ENCODE measurements around the gene PARM1.

PARM1 gene

DNA sequence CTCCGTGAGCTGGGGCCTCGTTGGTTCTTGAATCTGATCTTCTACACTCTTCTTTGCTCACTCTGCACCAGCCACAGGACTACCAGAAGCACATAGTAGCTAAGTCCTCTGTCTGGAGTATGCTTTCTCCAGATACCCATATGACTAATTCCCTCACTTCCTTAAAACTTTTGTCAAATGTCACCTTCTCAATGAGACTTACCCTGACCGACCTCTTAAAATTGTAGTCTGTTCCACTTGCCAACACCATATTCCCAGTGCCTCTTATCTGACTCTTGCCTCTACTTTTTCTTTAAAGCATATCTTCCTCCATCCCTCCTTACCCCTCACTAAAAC, 10.0 kb downstream of the PARM1 start:
- DNase-seq: no peak

DNA sequence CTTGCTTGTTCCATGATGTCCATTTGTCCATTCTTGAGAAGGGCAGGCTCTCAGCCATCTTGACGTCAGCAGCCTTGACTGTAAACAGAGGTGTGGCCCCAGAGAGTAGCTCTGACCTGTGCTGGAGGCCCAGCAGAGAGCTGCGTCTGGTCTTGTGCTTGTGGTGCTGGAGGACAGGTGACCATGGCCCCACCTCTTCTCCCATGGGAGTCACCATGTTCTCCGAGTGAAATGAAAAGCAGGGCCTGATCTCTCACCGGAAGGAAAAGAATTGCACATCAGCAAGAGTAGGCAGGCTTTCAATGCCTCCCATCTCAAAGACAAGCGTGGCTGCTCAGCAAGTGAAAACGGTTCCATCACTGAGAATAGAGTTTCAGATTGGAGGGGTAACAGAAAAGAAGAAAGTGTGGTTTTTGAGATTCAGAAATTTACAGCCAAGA, 11.5 kb downstream of the PARM1 start:
- DNase-seq: no peak

DNA sequence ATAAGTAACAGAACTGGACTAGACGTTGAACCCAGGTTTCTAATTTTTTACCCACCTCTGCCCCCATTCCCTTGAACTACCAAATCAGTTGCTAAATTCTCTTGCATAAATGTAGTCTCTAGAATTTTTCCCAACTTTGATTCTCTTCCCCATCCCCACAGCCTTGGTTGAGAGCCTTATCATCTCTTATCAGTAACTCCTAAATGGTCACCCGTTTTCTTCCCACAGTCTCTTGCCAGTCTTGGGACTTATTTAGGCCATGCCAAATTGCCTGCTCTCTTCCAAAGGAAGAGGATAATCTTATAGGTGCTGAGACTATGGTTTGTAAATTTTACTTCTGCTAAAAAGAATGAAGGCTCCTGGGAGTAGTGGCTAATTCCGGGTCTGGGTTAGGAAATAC, 13.3 kb downstream of the PARM1 start:
- no peak for DNase-seq

DNA sequence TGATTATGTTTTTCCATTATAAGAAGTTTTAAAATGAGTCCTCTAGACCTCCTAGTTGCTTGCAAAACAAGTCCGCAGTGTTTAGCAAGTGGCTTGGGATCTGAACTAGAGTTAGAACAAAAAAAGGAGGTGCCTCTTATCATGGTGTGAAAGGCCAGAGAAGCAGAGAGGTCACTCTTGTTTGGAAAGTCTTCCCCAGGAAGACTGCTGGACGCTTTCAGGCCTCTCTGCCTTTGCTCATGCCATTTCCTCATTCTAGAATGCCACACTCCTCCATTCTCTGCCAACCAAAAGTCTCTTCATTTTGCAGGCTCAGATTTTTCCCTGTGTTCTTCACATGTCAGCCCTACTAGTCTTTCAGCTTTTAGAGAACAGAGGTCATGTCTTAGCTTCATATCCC, 14.9 kb downstream of the PARM1 start:
- DNase-seq: no peak

DNA sequence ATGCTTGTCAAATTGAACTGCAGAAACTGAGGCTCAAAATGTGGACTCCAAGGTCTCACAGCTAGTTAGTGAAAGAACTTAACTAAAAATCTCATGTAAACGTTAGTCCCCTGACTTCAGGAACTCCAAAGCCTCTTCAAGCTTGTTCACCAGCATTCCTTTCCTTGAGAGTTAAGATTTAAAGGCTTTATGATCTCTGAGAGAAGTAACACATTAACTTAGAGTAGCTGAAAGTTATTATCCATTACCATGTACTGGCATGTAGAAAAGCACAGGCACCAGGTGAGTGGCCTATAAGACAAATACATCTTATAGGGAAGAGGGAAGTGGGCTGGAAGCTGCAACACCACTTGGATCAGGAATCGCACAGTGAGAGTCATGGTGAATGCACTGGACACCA, 15.3 kb downstream of the PARM1 start:
- DNase-seq: no peak

DNA sequence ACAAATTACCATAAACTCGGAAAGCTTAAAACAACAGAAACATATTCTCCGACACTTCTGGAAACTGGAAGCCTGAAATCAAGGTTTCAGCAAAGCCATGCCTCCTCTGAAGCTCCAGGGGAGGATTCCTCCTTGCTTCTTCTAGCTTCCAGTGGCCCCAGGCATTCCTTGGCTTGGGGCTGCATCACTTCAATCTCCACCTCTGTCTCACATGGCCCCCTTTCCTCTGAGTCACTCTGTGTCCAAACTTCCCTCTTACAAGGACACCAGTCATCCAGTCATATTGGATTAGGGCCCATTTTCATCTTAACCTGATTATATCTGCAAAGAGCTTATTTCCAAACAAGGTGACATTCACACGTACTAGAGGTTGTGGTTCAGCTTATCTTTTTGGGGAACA, 17.3 kb downstream of the PARM1 start:
- DNase-seq: no peak

DNA sequence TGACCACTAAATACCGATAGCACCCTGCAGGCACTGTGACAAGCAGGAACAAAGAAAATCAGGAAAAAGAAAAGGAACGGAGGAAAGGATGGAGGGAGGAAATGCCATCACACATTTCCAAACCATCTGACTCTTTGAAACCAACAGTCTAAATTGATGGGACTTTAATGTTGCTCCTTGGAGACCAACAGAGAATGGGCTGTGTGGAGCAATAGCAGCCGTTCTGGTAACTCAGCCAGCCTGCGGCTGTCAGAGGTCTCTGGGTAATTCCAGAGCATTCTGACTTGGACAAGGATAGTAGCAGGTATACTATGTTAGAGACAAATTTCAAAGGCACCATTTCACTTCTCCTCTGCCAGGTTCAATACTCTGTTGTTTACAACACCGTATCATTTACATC, 18.0 kb downstream of the PARM1 start:
- DNase-seq: no peak

DNA sequence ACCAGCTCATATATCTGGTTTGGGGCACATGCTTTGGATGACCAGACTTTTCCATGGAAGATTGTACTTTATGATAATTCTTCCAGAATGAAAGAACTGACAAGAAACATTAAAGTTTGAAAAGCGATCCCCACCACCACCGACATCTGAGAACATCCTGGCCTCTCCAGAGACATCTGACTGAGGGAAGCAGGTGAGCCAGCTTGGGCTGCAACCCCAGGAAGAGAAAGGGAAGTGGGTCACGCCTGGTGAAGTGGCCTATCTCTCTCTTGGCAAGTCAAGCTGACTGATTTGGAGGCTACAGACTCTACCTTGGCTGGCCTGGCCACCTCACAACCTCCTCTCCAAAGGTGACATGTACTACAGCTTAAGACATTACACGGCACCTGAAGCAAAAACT, 20.7 kb downstream of the PARM1 start:
- no peak for DNase-seq

DNA sequence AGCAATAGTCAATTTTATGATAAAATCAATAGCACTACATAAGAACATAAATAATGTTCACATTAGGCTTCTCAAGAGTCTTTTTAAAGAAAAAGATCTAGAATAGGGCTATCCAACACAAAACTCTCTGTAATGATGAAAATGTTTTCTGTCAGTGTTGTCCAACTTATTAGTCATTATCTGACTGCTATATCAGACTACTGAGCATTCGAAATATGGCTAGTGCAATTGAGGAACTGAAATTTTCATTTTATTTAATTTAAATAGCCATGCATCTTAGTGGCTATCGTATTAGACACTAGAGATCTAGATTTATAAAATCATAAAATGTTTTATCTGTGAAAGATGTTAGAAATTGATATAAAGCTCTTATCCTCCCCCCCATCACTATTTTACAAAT, 26.0 kb downstream of the PARM1 start:
- no peak for DNase-seq

DNA sequence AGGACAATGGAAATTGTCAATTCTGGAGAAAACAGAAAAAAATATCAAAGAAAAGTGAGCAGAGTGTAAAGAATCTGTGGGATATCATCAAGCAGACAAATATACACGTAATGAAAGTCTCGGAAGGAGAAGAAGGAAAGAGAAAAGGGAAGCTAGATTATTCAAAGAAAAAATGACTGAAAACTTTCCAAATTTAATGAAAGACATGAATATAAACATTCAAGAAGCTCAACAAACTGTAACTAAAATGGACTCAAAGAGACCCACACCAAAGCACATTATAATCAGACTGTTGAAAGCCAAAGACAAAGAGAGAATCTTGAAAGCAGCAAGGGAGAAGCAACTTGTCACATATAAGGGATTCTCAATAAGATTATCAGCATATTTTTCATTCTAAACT, 28.3 kb downstream of the PARM1 start:
- DNase-seq: no peak

DNA sequence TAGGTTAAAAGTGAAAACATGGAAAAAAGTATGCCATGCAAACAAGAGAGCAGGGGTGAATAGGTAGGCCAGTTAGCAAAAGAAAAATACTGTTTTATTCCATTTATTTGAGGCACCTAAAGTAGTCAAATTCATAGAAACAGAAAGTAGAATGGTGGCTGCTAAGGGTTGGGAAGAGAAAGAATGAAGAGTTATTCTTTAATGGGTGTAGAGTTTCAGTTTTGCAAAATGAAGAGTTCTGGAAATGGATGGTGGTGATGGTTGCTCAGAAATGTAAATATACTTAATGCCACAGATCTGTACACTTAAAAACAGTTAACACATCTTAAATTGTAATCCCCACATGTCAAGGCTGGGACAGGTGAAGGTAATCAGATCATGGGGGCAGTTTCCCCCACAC, 29.7 kb downstream of the PARM1 start:
- DNase-seq: no peak

DNA sequence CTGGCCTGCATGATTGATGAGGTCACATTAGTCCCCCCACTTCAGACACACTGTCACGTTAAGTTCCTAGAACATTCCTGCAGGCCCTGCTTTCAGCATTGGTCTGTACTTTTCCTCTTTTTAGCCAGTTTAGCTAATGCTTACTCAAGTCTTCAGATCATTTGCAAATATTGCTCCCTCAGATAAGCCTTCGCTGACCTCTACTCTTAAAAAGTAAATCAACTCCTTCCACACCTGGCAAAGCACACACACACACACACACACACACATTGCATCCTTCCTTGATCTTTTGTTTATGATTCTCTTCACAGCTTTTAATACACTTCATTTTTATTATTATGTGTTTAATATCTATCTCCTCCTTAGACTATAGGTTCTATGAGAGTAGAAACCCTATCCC, 31.4 kb downstream of the PARM1 start:
- no peak for DNase-seq

DNA sequence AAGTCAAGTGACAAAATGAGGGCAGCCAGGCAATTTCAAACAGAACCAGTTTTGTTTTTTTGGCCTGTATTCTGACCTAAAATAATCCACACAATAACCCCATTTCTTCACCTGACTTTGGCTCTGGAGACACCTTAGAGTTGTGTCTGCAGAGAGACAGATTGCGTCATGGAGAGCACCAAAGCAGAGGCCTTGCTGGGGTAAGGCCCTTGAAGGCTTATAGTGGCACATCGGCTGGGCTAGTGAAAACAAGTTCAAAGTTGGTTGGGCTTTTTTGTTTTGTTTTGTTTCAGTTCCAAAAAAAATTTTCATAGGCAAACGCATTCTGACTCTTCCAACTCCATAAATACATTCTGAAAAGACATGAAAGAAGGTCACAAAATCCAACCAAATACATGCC, 34.4 kb downstream of the PARM1 start:
- DNase-seq: no peak

DNA sequence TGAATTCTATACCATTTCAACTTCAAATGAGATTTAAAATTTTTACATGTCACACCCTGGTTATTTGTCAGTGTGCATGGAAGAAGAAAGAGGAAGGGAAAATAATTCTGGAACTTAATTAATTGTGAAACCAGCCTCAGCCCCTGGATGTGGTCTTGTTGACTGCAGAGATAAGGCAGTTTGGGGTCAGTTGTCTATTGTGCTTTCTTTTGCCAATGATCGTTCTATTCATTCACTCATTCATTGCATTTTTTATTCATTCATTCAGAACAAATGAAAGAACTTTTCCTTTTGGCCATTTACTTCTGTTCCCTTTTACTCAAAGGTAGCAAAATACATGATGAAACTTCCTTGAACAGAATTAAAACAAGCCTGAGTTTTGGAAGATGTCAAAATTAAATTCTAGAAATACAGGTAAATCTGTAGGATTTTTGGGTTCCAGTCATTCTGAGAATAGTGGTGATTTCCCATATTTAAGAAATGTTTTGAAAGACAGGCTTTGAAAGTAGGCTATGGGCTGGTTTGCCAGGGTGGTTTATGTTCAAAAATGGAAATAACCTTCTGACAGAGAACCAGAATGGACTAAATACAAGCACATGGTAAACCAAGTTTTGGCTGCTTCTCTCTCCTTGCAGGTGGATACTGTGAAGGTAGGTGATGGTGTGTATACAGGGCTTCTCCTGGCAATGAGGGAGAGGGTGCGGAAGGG, 35.7 kb downstream of the PARM1 start:
- no peak for DNase-seq

DNA sequence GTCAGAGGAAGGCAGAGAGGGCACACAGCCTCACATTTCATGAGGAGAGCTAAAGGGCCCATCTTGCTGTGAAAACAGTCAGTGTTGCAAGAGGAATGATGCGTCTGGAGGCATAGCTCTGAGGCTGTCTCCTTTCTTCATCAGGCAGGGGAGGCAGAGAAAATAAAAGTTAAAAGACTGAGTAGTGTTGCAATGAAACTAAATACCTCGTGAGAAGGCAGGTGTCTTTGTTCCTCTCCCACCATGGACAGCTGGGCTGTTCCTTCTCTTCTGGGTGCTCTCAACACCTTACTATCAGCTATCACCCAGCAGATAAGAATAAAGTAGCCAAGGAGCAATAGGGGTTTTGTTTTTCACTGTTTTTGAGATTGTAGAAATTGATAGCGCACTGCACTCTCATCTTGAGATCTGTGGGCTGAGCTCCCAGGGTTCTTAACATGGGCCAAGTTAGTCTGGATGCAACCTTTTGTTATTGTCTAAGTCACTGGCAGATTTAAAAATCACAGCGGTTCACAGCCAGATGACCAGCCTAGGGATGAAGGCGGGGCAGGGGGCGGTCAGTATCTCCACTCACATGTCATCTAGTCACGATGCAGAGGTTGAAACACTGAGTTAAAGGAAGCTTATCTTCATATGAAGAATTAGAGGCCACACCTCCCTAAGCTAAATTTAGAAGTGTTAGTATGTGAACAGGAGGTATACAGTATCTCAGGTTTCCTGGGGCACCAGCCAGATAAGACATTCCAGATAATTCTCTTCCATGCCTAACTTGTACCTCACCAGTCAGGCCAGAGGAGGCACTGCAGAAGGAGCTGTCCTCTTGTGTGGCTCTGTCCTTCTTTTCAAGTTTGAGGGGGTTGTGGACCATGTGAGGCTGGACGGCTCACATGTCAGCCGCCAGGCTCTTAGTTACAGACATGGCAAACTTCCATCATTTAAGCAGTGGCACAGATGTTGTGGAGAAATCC, 36.9 kb downstream of the PARM1 start:
- DNase-seq: no peak

DNA sequence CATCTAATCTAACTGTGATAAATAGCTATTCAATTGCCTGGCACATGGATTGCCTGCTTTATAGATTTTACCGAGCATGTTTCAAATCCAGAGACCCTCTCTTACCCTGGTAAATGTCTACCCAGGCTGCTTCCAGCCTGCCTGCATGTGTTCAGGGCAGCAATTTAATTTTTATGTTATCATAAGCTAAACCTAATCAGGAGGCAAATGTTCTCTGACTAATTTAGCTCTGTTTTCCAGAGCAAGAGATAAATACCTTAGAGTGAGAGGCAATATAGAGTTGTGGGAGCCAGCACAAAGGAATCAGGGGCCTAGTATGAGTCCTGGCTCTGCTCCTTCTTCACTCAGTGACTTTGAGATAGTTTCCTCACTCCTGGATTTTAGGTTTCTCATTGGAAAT, 37.7 kb downstream of the PARM1 start:
- DNase-seq: no peak

DNA sequence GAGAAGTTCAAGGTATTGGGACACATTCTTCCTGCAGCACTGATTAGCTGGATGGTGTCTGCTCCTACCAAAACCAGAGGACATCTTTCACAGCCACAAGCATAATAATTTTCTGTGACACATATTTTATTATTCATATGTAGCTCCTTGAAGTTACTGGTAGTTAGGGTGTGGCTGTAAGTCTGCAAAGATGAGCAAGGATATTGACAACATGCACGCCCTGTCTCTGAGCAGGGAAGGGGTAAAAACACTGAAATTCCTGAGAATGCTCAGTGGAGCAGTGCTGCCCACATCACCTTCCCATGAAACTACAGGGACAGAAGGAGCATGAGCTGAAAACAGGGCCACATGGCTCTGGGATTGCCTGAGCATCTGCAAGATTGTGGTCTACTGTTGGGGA, 38.9 kb downstream of the PARM1 start:
- DNase-seq: no peak

DNA sequence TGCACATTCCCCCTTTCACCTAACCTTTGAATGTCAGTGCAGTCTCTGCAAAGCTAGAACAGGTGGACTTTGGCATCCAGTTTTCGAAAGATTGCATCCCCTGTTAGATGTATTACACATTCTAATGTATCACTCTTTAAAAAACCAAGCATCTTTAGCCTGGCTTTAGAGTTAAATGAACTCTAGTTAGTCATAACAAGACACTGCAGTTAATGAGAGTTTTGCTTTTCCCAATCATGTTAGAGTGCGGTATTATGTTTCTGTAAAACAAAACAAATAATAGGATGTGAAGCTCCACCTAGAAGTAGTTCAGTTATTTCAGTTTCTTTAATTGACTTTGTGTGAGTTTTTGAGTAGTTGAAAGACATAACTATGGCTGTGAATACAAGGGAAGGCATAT, 42.2 kb downstream of the PARM1 start:
- DNase-seq: no peak

DNA sequence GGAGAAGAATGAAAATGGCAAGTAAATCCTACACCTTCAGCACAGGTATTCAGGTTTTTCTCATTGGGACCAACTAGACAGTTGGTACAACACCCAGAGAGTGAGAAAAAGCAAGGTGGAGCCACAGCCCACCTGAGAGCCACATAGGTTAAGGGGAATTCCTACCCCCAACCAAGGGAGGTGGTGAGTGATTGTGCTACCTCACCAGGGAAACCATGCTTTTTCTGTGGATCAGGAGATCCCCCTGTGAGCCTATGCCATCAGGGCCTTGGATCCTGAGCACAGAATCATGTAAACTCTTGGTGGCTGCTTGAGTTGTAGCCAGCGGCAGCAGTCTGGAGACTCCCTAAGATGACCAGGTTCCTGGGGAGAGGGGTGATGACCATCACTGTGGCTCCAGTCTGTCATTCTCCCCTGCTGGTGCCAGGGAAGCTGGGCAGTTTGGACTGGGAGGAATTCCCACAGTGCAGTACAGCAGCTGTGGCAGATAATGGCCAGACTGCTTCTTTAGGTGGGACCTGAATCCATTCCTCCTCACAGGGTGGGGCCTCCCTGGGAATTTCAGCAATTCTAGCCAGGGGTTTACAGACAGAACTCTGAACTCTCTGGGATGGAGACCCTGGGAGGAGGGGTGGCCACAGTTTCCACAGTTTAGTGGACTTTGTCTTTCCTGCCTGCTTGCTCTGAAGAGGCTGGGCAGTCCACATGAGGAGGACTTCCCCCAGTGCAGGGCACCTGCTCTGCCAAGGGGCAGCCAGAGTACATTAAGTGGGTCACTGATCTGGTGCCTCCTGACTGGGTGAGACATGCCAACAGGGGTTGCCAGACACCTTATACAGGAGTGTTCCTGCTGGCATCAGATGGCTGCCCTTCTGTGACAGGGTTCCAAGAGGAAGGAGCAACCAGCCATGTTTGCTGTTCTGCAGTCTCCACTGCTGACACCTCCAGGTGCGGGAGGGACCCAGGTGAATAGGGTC, 43.2 kb downstream of the PARM1 start:
- no peak for DNase-seq

DNA sequence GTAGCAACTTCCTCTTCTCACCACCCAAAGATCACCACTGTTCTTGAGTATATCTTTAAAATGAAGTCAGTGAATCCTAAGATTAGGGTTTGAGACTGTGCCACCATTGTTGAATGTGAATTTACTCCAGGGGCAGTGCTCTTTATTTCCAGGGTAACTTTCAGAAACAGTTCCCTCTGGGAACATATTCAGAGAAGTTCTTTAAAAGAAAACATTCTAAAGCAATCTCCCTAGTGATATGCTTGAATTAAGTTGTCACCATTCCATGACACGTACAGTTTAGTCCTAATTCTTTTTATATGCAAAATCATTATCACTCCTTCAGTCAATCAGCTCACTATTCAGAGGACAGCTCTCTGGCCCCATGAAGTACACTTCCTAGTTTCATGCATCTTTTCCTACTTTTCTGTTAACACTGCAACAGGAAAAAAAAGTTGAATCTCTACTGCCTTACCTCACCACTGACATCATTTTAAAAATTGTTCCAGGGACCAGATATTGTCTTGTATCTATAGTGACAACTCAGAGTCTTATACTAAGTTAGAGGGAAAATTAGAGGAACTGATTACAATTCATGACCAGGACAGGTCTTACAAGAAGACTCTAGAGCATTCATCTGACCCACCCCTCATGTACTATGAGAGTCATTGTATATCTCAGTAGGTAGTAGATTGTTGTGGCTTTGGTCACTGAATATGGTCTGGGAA, 49.8 kb downstream of the PARM1 start:
- DNase-seq: no peak

DNA sequence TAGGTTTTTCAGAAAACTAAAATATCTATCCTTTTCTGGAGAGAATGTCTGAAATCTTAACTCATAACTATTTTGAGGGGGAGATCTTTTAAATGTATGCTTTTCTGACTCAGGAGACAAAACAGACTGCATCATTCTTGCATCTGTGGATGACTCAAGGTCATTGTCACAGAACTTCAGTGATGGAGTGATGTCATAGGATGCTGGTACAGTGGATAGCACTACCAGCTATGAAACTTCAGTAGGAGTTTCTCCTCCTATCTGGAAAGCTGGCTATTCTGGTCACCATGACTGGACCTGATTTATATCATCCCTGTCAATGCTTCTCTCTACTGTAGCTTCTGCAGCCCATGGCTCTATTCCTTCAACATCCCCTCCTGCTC, 50.3 kb downstream of the PARM1 start:
- DNase-seq: no peak

DNA sequence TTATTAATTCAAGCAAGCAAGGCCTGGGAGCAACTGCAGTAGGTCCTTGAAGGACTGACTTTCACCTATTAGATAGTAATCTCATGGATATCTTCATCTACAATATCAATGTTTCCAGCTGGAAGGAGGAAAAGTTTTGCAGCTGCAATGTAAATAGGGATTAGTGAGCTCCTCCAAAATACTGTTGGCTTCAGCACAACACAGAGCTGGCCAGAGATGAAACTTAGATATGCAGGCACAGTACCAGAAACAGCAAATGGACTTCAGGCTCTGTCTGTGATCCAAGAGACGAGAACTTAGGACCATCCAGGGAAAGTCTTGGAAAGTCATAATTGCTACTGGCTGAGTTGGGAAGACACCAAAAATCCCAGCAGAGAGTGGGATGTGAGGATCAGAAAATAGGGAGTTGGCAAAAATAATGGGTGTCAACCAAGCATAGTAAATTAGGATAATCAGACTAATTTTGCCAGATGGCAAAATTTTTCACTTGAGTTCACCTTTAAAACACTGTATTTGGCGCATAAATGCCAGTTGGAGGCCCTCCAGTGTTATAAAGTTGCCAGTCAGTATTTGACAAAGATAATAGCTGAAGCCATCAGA, 57.5 kb downstream of the PARM1 start:
- no peak for DNase-seq
